22Rv1 (cell line): ENCODE measurements around the gene DEAF1.

Experiments used
- H3K27ac ChIP-seq: fragments of 450-650 bp; 2 replicates; pipeline ENCODE4 v1.5.1; 2017
- ZFX ChIP-seq: fragments of 450-650 bp; IDR thresholded peaks from 2 replicates; pipeline ENCODE4 v1.6.1; 2017; ENCODE audit warnings: antibody characterized with exemption, borderline replicate concordance
- TF ChIP-seq, protein P1 (sequence below): fragments of 450-650 bp; IDR thresholded peaks from 2 replicates; pipeline ENCODE4 v1.5.1; 2017; ENCODE audit warnings: mild to moderate bottlenecking

DEAF1 gene

DNA sequence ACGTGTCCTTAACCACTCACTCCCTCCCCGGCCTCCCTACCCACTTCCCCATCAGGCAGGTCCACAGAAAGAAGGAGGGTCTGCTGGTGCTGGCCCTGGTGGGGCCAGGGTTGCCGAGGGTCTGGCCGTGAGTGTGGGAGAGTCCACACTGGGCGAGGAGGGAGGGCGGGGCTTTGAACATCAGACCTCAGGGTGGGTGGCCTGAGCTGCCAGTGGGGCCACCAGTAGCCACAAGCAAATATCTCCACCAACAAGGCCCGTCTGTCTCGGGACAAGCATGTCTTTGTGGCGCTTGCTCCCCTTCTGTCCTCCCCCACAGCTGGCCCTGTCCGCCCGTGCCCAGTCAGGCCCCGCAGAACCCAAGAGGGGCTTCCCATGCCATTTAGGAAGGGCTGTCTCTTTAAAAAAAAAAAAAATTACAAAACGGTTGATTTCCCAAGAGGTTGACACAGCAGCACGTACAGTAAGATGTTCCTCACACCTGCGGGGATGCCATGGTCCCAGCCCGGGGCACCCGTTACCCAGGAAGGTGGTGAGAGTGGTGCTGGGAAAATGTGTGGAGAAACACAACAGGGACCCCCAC lies 34.6 kb upstream of the DEAF1 start:
- TF ChIP-seq, protein P1, sequence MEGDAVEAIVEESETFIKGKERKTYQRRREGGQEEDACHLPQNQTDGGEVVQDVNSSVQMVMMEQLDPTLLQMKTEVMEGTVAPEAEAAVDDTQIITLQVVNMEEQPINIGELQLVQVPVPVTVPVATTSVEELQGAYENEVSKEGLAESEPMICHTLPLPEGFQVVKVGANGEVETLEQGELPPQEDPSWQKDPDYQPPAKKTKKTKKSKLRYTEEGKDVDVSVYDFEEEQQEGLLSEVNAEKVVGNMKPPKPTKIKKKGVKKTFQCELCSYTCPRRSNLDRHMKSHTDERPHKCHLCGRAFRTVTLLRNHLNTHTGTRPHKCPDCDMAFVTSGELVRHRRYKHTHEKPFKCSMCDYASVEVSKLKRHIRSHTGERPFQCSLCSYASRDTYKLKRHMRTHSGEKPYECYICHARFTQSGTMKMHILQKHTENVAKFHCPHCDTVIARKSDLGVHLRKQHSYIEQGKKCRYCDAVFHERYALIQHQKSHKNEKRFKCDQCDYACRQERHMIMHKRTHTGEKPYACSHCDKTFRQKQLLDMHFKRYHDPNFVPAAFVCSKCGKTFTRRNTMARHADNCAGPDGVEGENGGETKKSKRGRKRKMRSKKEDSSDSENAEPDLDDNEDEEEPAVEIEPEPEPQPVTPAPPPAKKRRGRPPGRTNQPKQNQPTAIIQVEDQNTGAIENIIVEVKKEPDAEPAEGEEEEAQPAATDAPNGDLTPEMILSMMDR = no peak
- no peak for TF ChIP-seq ZFX
- no peak overlapping the region for H3K27ac ChIP-seq

DNA sequence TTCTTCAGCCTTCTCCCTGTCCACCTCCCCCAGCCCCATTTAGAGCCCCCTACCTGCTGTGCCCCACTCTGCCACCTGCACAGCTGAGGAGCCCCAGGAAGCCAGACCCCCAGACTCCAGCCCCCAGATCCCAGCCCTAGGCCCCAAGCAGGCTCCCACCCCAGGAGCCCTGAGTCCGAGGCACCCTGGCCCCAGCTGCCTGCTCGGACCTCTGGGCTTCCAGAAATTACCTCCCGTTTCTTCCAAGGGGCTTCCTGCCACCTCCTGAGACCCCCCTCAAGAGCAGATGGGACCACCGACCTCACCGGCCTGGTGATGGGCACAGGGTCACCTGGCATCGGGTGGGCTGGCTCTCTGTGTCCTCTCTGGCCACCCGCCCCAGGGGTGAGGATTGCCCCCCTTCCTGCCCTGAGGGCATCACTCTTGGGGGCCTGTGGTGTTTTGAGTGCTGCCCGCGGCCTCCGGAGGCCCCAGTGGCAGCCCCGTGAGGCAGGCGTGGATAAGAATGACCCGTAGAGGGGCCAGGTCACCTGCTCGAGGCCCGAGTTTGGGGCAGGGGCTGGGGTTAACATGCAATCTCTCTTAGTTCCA lies 34.0 kb upstream of the DEAF1 start:
- no peak overlapping the region for H3K27ac ChIP-seq
- no peak for TF ChIP-seq ZFX
- TF ChIP-seq, protein P1 = no peak

DNA sequence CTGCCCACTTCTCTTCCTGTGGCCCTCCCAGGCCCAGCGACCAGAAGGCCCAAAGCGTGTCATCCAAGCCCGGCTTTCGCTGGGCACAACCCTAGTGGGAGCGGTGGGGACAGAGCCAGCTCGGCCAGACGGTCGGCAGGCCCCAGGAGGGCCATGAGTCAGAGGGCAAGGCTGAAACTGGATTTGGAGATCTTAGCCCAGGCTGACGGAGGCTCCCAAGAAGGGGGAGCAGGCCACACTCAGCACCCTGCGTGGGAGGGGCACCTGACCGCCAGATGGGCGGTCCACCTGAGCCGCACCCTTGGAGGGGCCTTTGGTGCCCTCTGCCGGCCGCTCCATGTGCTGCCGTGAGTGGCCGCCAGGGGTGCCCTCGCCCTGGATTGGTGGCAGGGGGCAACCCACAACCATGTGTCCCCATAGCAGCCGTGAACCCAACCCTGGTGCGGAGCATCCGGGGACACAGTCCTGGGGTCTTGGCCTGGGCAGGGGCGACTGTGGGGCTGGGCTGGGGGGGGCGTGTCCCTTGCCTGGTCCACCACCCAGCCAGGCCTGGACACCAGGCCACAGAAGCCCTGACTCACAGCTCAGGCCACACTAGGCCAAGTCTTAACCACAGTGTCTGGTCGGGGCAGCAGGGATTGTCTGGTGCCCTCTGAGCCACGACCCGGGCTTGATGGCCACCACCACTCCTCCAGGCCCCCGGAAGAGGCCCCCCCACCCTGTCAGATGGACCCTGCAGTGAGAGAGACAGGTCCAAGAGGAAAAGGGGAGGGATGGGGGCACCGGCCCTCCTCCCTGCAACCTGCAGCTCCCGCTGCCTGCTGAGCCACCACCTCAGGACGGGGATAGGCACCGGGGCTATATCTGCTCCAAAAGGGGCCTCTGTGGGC lies 33.1 kb upstream of the DEAF1 start:
- no peak for TF ChIP-seq ZFX
- TF ChIP-seq, protein P1 = peak; percentile 97
- no peak overlapping the region for H3K27ac ChIP-seq

DNA sequence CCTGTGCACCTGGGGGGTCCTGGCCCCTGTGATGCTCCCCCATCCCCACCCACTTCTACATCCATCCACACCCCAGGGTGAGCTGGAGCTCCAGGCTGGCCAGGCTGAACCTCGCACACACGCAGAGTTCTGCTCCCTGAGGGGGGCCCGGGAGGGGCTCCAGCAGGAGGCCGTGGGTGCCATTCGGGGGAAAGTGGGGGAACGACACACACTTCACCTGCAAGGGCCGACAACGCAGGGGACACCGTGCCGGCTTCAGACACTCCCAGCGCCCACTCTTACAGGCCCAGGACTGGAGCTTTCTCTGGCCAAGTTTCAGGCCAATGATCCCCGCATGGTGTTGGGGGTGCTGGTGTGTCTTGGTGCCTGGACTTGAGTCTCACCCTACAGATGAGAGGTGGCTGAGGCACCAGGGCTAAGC lies 32.3 kb upstream of the DEAF1 start:
- TF ChIP-seq, protein P1 = no peak
- no peak for TF ChIP-seq ZFX
- no peak overlapping the region for H3K27ac ChIP-seq

DNA sequence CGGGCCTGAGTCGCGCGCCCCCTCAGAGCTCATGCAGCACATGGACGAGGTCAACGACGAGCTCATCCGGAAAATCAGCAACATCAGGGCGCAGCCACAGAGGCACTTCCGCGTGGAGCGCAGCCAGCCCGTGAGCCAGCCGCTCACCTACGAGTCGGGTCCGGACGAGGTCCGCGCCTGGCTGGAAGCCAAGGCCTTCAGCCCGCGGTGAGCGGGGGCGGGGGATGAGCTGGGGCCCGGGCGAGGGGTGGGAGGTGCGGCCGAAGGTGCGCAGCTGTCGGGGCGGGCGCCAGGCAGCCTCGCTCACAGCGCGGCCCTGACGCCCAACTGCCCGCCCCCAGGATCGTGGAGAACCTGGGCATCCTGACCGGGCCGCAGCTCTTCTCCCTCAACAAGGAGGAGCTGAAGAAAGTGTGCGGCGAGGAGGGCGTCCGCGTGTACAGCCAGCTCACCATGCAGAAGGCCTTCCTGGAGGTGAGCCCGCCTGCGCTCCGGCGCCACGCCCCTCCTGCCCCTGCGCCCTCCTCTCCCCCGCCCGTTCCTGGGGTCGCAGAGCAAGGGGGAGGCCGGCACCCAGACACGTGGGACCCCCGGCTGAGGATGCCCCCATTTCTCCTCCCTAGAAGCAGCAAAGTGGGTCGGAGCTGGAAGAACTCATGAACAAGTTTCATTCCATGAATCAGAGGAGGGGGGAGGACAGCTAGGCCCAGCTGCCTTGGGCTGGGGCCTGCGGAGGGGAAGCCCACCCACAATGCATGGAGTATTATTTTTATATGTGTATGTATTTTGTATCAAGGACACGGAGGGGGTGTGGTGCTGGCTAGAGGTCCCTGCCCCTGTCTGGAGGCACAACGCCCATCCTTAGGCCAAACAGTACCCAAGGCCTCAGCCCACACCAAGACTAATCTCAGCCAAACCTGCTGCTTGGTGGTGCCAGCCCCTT lies 31.5 kb upstream of the DEAF1 start:
- TF ChIP-seq ZFX = no peak
- TF ChIP-seq, protein P1 = no peak
- no peak overlapping the region for H3K27ac ChIP-seq

DNA sequence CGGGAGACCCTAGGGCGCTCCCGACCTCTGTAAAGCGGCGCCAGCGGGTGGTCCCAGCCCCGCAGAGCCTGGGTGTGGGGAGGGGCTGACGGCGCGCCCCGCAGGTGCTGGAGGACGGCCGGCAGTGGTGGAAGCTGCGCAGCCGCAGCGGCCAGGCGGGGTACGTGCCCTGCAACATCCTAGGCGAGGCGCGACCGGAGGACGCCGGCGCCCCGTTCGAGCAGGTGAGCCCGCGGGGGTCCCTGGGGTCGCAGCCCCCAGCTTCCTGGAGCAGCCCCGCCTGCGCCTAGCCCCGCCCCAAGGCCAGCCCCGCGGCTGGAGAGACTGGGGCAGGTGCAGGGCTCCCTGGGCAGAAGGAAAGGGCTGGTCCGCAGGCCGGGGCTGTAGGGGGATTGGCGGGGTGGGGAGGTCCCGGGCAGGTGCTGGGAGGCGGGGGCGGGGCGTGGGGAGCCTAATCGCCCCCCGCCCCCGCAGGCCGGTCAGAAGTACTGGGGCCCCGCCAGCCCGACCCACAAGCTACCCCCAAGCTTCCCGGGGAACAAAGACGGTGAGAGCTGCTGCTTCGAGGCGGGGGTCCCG lies 30.7 kb upstream of the DEAF1 start:
- no peak overlapping the region for H3K27ac ChIP-seq
- TF ChIP-seq, protein P1 = no peak
- TF ChIP-seq ZFX = no peak
